Measurements from ENCODE around the gene CERS6. TPM values are rescaled to one million over a fixed set of nuclear protein-coding genes. Genes with fewer than 3 reads are reported as not detected.

CERS6 gene
- total and polyA plus RNA-seq, 2 experiments from 2014 or later, result 7.4 to 35.0 TPM

DNA sequence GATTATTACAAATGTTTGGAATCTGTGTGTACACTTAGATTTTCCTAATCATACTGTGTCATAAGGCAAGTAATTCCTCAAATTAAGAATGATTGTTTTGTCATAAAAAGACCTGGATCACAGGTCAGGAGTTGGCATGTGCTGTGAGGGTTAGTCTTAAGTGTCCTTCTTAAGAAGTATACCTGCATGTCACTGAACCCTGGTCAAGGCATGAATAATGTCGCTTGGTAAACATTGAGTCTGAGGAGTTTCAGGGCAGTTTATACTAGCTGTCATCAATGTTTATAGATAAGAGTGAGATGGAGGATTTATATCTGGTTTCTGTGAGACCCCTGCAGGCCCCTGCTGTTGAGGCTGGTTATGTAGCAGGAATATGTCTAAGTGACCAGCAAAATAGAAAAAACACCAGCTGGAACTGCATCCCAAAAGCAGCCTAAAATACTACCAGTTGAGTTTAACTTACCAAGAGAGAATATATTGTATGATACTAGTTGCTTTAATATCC, 234.4 kb downstream of the CERS6 start (continued):
- TF ChIP-seq, protein P1, sequence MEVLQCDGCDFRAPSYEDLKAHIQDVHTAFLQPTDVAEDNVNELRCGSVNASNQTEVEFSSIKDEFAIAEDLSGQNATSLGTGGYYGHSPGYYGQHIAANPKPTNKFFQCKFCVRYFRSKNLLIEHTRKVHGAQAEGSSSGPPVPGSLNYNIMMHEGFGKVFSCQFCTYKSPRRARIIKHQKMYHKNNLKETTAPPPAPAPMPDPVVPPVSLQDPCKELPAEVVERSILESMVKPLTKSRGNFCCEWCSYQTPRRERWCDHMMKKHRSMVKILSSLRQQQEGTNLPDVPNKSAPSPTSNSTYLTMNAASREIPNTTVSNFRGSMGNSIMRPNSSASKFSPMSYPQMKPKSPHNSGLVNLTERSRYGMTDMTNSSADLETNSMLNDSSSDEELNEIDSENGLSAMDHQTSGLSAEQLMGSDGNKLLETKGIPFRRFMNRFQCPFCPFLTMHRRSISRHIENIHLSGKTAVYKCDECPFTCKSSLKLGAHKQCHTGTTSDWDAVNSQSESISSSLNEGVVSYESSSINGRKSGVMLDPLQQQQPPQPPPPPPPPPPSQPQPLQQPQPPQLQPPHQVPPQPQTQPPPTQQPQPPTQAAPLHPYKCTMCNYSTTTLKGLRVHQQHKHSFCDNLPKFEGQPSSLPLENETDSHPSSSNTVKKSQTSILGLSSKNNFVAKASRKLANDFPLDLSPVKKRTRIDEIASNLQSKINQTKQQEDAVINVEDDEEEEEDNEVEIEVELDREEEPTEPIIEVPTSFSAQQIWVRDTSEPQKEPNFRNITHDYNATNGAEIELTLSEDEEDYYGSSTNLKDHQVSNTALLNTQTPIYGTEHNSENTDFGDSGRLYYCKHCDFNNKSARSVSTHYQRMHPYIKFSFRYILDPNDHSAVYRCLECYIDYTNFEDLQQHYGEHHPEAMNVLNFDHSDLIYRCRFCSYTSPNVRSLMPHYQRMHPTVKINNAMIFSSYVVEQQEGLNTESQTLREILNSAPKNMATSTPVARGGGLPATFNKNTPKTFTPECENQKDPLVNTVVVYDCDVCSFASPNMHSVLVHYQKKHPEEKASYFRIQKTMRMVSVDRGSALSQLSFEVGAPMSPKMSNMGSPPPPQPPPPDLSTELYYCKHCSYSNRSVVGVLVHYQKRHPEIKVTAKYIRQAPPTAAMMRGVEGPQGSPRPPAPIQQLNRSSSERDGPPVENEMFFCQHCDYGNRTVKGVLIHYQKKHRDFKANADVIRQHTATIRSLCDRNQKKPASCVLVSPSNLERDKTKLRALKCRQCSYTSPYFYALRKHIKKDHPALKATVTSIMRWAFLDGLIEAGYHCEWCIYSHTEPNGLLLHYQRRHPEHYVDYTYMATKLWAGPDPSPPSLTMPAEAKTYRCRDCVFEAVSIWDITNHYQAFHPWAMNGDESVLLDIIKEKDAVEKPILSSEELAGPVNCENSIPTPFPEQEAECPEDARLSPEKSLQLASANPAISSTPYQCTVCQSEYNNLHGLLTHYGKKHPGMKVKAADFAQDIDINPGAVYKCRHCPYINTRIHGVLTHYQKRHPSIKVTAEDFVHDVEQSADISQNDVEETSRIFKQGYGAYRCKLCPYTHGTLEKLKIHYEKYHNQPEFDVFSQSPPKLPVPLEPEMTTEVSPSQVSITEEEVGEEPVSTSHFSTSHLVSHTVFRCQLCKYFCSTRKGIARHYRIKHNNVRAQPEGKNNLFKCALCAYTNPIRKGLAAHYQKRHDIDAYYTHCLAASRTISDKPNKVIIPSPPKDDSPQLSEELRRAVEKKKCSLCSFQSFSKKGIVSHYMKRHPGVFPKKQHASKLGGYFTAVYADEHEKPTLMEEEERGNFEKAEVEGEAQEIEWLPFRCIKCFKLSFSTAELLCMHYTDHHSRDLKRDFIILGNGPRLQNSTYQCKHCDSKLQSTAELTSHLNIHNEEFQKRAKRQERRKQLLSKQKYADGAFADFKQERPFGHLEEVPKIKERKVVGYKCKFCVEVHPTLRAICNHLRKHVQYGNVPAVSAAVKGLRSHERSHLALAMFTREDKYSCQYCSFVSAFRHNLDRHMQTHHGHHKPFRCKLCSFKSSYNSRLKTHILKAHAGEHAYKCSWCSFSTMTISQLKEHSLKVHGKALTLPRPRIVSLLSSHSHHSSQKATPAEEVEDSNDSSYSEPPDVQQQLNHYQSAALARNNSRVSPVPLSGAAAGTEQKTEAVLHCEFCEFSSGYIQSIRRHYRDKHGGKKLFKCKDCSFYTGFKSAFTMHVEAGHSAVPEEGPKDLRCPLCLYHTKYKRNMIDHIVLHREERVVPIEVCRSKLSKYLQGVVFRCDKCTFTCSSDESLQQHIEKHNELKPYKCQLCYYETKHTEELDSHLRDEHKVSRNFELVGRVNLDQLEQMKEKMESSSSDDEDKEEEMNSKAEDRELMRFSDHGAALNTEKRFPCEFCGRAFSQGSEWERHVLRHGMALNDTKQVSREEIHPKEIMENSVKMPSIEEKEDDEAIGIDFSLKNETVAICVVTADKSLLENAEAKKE (CRISPR knock-in tag; IDR thresholded peaks at IDR 0.05), result no peak
- TF ChIP-seq ZNF114 (CRISPR knock-in tag; IDR thresholded peaks at IDR 0.05), result no peak
- TF ChIP-seq ZNF331 (CRISPR knock-in tag; IDR thresholded peaks at IDR 0.05; ENCODE audit: low read depth), result no peak
- TF ChIP-seq, protein P2, sequence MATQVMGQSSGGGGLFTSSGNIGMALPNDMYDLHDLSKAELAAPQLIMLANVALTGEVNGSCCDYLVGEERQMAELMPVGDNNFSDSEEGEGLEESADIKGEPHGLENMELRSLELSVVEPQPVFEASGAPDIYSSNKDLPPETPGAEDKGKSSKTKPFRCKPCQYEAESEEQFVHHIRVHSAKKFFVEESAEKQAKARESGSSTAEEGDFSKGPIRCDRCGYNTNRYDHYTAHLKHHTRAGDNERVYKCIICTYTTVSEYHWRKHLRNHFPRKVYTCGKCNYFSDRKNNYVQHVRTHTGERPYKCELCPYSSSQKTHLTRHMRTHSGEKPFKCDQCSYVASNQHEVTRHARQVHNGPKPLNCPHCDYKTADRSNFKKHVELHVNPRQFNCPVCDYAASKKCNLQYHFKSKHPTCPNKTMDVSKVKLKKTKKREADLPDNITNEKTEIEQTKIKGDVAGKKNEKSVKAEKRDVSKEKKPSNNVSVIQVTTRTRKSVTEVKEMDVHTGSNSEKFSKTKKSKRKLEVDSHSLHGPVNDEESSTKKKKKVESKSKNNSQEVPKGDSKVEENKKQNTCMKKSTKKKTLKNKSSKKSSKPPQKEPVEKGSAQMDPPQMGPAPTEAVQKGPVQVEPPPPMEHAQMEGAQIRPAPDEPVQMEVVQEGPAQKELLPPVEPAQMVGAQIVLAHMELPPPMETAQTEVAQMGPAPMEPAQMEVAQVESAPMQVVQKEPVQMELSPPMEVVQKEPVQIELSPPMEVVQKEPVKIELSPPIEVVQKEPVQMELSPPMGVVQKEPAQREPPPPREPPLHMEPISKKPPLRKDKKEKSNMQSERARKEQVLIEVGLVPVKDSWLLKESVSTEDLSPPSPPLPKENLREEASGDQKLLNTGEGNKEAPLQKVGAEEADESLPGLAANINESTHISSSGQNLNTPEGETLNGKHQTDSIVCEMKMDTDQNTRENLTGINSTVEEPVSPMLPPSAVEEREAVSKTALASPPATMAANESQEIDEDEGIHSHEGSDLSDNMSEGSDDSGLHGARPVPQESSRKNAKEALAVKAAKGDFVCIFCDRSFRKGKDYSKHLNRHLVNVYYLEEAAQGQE (IDR thresholded peaks at IDR 0.05; ENCODE audit: unreplicated experiment), result no peak
- TF ChIP-seq POLR2AphosphoS5 (IDR thresholded peaks at IDR 0.05; ENCODE audit: low read depth), result no peak
- TF ChIP-seq, protein P3, sequence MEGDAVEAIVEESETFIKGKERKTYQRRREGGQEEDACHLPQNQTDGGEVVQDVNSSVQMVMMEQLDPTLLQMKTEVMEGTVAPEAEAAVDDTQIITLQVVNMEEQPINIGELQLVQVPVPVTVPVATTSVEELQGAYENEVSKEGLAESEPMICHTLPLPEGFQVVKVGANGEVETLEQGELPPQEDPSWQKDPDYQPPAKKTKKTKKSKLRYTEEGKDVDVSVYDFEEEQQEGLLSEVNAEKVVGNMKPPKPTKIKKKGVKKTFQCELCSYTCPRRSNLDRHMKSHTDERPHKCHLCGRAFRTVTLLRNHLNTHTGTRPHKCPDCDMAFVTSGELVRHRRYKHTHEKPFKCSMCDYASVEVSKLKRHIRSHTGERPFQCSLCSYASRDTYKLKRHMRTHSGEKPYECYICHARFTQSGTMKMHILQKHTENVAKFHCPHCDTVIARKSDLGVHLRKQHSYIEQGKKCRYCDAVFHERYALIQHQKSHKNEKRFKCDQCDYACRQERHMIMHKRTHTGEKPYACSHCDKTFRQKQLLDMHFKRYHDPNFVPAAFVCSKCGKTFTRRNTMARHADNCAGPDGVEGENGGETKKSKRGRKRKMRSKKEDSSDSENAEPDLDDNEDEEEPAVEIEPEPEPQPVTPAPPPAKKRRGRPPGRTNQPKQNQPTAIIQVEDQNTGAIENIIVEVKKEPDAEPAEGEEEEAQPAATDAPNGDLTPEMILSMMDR (conservative IDR thresholded peaks at IDR 0.05; ENCODE audit: low read depth in 2 of 2), result no peak
- TF ChIP-seq STAT1 (IDR thresholded peaks at IDR 0.05; ENCODE audit: unreplicated experiment), result no peak
